HG03066 (cell line): ENCODE data around the gene ZFP3.
A peak's percentile ranks its signal among the peaks of the same experiment; 100 is the strongest.
"Not testable (repeated sequence)": the region's sequence is repeated elsewhere in the genome, so short reads cannot be mapped to it uniquely, and the experiment has no call there.

Experiments
- ATAC-seq: cut with Tn5 transposase; IDR thresholded peaks from one replicate; pipeline ENCODE4 v1.9.1; 2021; ENCODE audit warnings: low read depth; ENCODE audit not compliant: unreplicated experiment

ZFP3 gene

GRCh38 chr17:5077275-5077674, 992 bp upstream of the ZFP3 start:
- not testable (repeated sequence) for ATAC-seq

- peak; percentile 8 for ATAC-seq
Observed at GRCh38 chr17:5077781-5078105, 524 bp upstream of the ZFP3 start.

GRCh38 chr17:5080591-5080990, 2.3 kb downstream of the ZFP3 start:
- ATAC-seq = no peak

- no peak for ATAC-seq
Observed at GRCh38 chr17:5092218-5093010, 14.1 kb downstream of the ZFP3 start.

- no peak for ATAC-seq
Observed at GRCh38 chr17:5096731-5097100, 18.4 kb downstream of the ZFP3 start.

GRCh38 chr17:5097101-5097834, 19.0 kb downstream of the ZFP3 start:
- no peak for ATAC-seq

- ATAC-seq = no peak
Observed at GRCh38 chr17:5099271-5099670, 21.0 kb downstream of the ZFP3 start.

- ATAC-seq = no peak
Observed at GRCh38 chr17:5100832-5101231, 22.6 kb downstream of the ZFP3 start.

- no peak for ATAC-seq
Observed at GRCh38 chr17:5110816-5111215, 32.5 kb downstream of the ZFP3 start.

- no peak for ATAC-seq
Observed at GRCh38 chr17:5111402-5112204, 33.3 kb downstream of the ZFP3 start, which contains the start of gene ZNF232. TSS of gene ZNF232 (minus strand) at chr17:5111878. CDS start at chr17:5111822, 56 bp downstream.

GRCh38 chr17:5115673-5116651, 37.7 kb downstream of the ZFP3 start, which contains the start of gene USP6:
TSS of gene USP6 (plus strand) at chr17:5116032. CDS start at chr17:5130368, 14,336 bp downstream.
- no peak for ATAC-seq

GRCh38 chr17:5118219-5118618, 40.0 kb downstream of the ZFP3 start:
- no peak for ATAC-seq

- no peak for ATAC-seq
Observed at GRCh38 chr17:5120036-5120435, 41.8 kb downstream of the ZFP3 start.

GRCh38 chr17:5120436-5121185, 42.3 kb downstream of the ZFP3 start:
- ATAC-seq = not testable (repeated sequence)

GRCh38 chr17:5121186-5121841, 43.0 kb downstream of the ZFP3 start:
- no peak for ATAC-seq

- not testable (repeated sequence) for ATAC-seq
Observed at GRCh38 chr17:5122056-5122455, 43.8 kb downstream of the ZFP3 start.

- ATAC-seq = no peak
Observed at GRCh38 chr17:5122586-5123342, 44.5 kb downstream of the ZFP3 start.
